GM19372 (cell line): Measurements from ENCODE around the gene CLDN22.

ENCODE experiments used
- ATAC-seq: cut with Tn5 transposase; IDR thresholded peaks from one replicate; pipeline ENCODE4 v1.9.1; 2021; ENCODE audit warnings: mild to moderate bottlenecking, low read depth, moderate library complexity; ENCODE audit not compliant: unreplicated experiment

Gene CLDN22

DNA sequence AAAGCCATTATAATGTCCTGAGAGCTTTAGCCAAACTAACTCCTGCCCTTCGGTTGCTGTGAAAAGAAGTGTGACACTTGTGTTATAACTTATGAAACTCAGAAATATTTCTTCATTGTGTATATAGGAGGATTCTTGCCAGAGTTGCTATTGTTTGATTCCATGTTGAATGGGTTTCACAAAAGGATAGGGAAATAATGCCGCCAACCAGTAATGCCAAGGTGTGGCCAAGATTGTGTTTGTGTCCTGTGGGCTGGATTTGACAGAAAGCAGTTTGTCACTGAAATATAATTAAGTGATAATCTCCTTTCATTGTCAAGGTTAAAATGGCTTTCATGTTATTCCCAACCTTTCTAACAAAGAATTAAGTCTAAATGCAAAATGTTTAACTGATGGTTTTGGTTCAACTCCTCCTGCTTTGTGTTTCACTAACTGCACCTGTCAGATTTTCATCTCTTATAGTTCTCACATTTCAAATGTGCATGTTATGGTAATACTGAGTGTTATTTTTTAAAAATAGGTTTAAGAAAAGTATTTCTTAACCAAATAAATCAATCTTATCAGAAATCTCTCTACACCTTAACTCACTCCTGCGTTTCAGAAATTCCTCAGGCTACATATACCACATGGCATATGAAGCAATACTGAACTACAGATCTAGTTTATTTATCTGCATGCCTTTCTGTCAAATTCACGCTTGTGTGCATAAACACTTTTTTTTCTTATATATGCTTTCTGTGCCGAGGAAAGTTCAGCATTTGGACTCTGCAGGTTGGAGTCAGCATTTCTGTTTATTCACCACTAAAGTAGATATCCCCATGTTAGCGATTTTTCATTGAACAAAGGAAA is at the start of gene CLDN22:
TSS of gene CLDN22 (minus strand) at position 66 of the 849 bp plus-strand sequence. CDS start at position 8, 58 bp downstream.
- ATAC-seq = no peak

DNA sequence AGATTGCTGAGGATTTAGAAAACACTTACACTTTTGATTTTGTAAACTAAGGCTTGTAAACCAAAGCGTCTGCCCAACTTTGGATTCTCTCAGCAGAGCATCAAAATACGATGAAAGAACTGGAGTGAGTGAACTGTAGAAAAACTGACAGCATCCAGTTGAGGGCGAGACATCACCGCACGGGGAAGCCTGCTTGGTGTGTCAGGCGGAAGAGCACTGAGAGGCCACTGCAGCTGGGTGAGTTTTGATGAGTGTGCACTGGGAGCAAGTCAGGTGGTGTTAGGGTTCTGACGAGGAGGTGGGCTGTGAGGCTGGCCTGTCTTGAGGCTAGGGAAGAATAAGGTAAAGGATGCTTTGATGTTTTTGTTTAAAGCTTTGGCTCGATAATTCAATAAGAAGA is 49.0 kb upstream of the CLDN22 start:
- ATAC-seq = no peak

DNA sequence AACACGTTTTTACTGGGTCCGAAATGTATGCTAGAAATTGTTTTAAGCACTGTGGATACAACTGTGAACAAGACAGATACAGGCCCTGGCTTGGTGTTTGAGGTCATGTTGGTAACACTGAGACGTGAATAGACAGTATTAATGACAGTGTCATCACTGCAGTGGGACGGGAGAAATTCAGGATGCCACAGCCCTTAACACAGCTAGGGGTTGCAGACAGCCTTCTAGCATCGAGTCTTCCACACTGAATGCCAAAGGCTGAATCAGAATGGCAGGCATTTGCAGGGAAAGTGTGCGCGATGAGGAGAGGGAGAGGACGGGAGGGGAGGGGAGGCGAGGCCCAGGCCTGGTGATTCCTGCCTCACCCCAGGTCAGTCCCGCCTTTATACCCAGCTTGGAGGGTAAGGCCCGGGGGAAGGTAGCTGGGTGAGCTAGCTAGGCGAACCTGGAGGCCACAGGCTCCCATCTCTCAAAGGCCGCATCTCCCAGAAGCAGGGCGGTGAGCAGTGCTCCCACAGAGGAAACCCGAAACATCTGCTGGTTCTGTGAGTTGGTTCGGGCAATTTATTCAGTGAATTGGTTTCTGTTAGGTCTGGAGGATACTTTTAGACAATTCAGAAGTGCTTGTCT is 46.2 kb upstream of the CLDN22 start:
- no peak for ATAC-seq

DNA sequence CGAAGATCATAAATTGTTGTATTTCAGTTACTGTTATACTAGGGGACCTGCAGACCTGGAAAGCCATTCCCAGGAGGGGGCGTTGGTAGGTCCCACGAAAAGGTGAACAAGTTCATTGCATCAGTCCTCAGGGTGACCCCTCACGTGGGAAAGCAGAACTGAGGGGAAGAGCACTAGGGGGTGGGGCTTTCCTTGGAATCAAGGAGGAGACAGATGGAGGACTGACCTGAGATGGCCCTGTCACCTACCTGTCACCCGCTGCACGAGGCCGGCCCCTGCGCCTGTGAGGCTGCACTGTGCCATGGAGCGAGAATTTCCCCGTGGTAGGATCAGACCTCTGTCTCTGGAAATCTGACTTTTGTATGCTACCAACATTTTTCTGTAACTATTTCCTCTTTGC is 43.9 kb upstream of the CLDN22 start:
- no peak for ATAC-seq

DNA sequence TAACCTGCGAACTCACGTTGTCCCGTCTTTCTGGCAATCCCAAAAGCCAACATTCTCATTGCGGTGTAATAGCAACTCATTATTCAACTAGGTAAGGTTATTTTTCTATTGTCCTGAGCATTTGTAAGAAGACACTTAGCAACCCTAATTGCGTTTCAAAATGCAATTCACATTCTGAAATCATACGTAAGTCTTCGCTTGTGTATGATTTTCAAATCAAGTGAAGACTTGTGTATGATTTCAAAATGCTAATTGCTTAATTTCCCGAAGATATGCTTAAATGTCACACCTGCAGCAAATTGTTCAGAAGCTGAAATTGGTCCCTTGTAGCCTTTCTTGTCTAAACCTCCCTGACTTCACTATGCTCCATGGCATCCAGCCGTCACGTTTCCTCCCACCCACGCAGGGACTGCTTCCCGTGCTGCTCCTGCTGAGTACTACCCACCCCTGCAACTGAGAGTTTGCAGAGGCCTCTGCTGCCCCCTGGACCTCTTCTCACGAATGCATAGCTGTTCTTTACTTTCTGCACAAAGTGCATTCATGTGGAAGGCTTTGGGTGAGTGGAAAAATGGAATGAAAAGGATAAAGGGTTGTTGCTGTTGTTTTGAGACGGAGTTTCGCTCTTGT is 43.0 kb upstream of the CLDN22 start:
- ATAC-seq = no peak

DNA sequence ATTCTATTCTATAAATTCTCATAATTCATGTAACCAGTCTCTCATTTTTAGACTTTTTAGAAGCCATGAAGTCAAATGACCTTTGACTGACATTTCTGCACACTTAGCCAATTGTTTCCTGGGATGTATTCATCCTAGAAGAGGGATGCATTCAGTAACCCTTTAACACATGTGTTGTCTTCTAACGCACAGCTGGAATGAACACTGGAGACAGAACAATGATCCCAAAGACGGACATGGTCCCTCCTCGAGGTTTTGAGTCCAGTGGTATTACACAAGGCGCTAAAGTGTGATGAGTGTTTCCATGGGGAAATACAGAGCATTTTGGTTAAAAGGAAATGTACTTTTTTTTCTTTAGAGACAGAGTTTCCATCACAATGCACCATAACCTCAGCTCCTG is 42.0 kb upstream of the CLDN22 start:
- no peak for ATAC-seq

DNA sequence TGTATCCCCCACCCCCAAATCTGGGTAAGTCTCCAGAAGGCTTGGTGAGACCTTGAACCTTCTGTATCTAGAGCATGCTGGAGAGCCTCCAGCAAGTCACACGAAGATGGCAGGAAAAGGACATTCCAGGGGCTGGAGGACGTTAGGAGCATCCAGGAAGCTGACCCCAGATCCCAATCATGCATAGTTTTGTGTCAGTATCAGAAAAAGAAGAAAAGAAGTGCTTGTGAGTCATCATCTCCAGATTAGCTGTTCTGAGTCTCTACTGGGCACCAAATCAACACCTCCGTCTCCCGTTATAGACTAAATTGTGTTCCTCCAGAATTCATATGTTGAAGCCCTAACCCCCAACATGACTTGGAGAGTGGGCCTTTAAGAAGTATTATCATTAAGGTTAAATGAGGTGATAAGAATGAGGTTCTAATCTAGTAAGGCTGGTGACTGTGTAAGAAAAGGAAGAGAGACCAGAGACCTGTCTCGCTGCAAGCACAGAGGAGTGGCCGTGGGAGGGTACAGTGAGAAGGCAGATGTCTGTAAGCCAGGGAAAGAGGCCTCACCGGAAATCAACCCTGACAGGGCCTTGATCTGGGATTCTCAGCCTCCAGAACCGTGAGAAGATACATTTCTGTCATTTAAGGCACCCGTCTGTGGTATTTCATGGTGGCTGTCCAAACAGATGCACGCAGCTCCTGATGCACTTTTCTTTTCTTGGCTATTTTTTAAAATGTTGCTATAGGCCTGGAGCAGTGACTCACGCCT is 40.3 kb upstream of the CLDN22 start:
- no peak for ATAC-seq

DNA sequence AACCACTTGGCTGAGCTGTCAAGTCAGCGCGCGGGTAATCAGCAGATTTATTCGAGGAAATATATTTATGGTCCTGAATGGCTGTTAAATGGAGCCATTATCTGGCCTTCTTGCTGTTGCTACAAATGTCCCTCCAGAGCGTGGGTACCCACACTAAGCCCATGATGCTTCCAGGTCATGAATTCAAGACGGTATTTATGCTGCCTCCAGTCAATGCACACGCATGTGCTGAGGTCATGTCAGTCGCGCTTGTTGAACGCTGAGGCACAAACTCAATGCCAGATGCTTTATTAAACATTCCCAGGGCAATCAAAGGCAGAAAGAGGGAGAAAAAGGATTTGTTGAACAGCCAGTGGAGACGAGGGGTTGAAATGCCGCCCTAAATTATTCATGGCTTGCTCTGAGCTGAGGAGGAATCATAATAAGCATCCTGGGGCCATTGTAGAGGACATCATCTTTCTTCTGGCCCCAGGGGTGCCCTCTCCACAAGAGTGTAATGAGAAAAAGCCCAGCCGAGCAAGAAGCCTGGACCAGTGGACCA is 38.2 kb upstream of the CLDN22 start:
- no peak for ATAC-seq

DNA sequence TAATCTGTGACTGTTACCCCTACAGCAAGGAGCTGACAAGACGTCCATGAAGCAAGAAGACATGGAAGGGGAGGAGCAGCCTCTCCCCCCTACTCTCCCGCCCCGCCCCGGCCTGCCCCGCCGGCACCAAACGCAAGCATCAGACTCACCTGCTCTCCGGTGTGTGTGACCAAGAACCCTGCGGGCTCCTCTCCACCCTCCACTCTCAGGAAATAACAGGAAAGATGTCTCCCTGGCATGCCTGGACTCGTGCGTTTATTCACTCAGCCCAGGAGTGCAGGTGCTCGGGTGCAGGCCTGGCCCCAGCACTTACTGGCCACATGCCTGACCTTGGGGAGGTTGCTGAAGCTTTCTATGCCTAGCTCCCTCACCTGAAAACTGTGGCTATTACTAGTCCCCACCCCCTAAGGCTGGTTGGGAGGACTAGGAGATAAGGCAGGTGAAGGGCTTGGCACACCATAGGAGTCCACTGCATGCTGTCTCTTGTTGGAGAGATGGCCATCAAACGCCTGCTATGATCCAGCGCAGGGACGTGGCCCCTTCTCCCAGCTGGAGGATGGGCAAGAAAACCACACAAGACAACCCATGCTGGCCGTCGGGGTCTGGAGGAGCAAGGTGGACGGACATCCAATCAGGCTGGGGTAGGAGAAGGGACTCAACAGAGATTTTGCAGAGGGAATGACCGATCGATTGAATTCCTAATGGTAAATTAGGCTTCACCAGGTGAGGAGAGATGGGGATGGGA is 37.0 kb upstream of the CLDN22 start:
- no peak for ATAC-seq

DNA sequence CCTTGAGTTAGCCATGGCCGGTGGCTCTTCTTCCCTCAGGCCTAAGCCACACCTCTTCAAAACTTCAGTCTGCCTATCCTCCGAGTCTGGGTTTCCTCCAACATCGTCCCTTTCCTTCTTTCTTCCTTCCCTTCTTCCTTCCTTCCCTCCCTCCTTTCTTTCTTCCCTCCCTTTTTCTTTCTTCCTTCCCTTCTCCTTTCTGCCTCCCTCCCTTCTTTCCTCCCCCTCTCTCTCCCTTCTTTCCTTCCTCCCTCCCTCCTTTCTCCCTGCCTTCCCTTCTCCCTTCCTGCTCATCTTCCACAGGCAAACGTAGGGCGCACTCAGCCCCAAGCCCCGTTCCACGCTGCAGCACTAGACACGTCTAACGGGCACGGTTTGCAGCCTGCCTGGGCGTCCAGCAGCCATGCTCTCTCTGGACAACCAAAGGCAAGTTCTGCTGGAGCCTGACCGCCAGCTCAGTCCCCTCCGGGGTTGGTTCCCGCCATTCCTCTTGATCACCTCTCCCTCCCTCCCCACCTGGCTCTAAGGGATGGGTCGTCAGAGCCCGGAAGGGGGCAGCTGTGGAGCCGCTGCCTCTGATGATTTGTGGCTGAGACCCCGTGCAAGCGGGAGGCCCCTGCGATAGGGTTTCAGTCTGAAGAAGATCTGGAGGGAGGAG is 36.2 kb upstream of the CLDN22 start:
- ATAC-seq = no peak

DNA sequence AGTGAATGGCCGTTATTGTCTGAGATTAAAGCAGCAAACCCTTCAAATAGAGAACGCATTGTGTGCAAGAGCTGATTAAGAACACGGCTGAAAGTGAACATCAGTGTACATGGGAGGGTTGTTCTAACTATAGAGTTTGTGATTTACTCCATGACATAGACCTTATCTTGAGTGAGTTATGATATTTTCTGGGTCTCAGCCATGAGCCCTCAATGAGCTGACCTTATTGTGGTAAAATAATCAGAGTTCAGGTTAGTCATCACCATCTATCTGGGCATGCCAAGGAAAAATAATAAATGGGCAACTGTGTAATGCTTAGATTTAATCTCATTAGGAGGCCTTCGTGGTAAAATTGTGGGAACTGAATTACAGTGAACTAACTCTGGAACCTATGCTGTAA is 35.3 kb upstream of the CLDN22 start:
- ATAC-seq = no peak

DNA sequence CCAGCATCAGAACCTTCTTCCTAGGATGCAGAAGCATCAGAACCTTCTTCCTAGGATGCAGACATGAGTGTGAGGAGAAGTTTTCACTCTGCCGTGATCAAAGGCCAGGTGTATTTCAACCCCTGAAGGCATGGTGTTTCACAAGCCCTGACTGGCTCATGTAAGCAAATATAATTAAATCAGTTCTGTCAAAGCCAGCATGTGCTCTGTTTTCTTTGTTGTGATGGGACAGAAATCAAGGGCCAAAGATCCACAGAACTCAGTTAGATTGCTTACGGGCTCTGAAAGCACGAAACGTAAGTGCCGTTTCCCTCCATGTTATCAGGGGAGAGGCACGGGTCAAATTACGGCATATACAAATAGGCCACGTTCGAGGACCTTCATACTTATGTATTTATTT is 34.1 kb upstream of the CLDN22 start:
- ATAC-seq = no peak

DNA sequence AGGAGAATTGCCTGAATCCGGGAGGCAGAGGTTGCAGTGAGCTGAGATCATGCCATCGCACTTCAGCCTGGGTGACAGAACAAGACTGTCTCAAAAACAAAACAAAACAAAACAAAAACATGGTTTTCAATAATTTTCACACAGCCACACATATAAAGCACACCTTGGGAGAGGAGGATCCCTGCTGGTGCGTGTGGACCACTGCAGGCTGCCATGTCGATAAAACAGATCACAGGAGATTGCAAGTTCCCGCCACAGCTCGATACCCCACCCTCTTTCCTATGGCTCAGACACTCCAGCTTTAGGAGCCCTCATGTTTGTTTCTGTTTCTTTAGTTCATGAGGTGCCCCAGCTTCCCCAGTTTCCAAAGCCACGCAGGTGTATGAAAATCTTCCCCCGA is 33.5 kb upstream of the CLDN22 start:
- no peak for ATAC-seq

DNA sequence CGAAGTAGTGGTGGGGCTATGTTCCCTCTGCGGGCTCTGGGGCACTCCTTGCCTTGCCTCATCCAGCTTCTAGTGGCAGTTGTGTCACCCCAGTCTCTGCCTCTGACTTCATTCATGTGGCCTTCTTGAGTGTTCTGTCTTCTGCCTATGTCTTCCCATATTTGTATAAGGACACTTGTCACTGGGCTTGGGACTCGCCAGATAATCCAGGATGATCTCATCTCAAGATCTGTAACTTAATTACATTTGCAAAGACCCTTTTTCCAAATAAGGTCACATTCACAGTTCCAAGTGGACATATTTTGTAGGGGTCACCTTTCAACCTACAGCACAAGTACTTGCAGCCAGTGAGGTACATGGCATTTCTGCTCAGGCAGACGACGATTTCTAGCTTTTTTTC is 32.5 kb upstream of the CLDN22 start:
- ATAC-seq = no peak

DNA sequence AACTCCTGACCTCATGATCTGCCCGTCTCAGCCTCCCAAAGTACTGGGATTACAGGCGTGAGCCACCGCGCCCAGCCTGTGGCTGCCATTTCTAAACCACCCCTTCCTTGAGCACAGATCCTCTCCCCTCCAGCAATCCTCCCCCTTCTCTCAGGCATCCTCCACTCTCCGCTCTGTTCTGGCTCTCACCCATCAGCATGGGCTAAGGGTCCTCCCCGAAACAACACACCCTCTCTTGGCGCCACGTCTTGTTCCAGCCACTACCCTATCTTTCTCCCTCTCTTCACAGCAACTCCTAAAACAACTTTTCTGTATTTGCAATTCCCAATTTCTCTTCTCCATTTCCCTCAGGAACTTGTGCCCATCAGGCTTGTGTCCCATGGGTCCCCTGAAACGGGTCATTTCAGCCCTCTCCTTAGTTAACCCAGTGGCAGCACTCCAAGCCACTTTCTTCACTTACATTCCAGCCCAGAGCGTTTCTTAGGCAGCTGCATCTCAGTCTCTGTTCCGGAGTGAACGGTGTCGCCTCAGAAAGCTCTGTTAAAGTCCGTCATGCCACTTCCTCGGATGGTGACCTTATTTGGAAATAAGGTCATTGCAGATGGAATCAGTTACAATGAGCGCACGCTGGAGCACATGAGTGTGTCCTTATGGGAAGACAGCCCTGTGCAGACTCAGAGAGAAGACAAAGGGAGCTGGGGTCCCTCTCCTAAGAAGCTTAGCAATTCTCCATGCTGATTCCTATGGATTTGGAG is 30.4 kb upstream of the CLDN22 start:
- ATAC-seq = no peak

DNA sequence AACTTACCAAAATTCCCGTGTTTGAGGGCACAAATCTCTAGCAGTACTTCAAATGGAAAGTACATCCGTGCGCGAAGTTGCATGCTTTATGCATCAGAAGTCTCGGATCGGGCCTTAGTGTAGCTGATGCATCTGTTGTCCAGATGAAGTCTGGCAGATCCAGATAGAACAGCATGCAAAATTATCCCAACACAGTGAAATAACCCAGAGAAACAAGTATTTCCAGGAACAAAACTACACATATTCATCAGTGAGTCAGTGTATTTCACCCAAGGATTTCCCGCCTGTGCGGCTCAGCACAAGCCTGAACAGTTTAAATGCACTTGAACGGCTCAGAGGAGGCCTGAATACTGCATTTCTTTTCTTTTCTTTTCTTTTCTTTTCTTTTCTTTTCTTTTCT is 29.6 kb upstream of the CLDN22 start:
- ATAC-seq = no peak

DNA sequence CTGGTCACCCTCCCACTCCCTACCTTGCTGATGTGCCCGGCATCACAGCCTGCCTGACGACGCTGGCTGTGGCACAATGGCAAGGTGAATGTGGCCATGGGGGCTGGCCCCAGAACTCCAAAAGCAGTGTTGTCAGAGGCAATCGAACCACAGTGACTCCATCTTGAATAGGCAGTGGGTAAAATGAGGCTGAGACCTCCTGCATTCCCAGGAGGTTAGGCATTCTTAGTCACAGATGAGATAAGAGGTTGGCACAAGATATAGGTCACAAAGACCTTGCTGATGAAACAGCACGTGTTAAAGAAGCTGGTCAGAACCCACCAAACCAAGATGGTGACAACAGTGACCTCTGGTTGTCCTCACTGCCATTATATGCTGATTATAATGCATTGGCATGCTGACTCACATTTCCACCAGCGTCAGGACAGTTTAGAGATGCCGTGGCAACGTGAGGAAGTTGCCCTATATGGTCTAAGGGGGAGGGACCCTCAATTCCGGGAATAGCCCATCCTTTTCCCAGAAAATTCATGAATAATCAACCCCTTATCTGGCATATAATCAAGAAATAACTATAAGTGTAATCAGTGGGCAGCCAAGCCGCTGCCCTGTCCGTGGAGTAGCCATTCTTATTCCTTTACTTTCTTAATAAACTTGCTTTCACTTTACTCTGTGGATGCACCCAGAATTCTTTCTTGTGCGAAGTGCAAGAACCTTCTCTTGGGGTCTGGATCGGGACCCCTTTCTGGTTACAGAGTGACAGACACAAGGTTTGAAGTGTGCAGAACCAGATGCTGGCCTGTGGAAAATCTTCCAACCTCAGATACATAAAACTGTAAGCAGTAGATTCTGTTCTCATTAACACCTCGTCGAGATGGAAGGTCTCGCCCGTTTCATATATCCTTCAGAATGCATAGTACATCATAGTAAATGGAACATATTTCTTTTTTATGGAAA is 28.9 kb upstream of the CLDN22 start:
- ATAC-seq = no peak

DNA sequence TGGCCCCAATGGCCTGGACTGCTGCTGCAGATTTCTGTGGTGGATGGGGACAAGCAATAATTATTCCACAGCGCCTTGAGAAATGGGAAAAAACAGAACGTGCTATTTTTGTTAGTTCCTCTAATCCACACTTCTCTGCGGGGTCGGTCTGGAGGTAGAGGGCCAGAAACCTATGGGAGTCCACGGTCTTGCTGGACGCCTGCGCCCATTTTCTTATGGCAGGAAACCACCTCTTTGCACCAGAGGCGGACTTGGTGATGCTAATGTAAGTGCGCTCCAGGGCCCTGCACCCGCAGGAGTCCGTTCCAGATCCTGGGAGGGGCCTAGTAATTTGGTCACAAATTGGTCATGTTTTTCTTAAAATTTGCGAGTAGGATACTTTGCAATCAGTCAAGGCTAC is 28.1 kb upstream of the CLDN22 start:
- ATAC-seq = no peak
